Stimulated activated CD4-positive, alpha-beta T cell treated with anti-CD3 and anti-CD28 coated beads, Interleukin-4, amount 100 ng/mL, for 4 hours (primary cell): Measurements from ENCODE around the gene AGPAT3.
A peak's percentile ranks its signal among the peaks of the same experiment; 100 is the strongest.

Experiments used
- DNase-seq, 2 experiments: peaks; one replicate each; pipeline ENCODE4 v3.0.0-alpha.2; 2020

AGPAT3 gene

DNA sequence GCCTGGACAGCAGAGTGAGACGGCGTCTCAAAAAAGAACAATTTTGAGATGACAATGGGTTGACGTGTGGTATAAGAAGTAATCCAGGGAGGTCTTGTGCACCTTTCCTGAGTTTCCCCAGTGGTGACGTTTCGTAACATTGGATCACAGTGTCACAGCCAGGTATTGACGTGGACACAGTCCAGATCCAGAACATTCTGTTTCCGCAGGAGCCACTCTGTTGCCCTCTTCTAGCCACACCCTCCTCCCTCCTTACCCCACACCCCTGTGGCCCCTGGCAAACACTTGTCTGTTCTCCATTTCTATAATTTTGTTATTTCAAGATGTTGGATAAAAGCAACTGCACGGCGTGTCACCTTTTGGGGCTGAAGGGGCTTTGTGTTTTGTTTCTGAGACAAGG is 140.6 kb downstream of the AGPAT3 start:
- DNase-seq = no peak

DNA sequence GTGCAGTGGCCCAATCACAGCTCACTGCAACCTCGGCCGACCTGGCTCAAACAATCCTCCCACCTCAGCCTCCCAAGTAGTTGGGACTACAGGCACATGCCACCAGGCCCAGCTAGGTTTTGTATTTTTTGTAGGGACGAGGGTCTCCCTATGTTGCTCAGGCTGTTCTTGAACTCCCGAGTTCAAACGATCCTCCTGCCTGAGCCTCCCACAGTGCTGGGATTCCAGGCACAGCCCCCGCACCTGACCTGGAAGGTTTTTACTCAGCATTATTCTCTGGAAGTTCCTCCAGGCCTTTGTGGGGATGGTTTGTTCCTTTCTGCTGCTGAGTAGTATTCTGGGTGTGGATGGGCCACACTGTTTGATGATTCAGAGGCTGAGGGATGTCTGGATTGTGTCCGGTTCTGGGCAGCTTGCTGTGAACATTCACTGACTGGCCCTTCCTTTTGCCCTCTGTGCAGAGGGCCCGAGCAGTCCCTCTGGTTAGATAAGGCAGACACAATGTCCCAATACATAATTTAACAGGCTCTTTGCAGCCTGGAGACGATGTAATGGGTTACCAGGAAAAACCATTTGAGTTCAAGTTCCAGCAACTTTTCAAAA is 141.1 kb downstream of the AGPAT3 start:
- DNase-seq = no peak

DNA sequence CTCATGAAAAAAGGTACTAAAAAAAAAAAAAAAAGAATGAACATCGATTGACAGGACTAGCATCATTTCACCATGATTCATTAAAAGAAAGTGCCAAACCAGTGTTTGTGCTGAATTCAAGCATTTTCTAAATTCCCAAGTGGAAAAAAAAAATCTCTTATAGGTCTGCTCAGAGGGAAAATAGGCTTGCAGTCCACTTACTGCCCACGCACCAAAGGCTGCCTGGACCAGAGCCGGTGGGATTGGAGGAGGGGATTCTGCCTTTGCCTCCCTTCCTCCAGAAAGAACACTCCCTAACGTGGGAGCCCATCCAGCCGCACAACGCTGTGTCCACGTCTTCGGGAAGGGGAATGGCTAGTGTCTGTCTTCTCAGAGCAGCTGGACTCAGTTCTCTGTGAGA is 141.6 kb downstream of the AGPAT3 start:
- DNase-seq = no peak

DNA sequence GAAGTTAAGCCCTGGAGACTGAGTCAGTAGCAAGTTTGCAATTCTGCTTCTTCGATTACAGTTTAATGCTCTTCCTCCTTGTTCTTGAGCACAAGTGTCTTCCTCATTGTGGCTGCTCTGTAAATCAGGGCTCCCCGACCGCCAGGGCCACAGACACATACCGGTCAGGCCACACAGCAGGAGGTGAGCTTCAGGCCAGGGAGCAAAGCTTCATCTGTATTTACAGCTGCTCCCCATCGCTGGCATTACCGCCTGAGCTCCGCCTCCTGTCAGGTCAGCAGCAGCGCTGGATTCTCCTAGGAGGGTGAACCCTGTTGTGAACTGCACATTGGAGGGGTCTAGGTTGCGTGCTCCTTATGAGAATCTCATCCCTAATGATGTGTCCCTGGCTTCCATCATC is 145.4 kb downstream of the AGPAT3 start:
- DNase-seq = no peak

DNA sequence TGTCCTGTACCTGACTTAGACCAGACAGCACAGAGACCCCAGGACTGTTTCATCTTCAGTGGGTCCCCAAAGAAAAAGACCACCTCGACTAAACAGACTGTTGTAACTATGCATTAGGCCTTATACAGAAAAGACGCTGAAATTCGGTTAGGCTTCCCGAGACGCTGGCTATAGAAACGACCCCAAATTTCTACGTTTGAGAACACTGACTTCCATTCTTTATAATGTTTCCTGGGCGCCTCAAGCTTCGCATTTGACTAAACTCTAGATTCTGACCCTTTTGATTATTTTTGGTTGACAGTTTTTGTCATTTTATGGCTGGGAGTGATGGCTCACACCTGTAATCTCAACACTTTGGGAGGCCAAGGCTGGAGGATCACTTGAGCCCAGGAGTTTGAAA is 146.1 kb downstream of the AGPAT3 start:
- DNase-seq = no peak

GRCh38 chr21:44011579-44012473 is 146.8 kb downstream of the AGPAT3 start, which contains the start of gene TRAPPC10:
TSS of gene TRAPPC10 (plus strand) at chr21:44012309. CDS start at chr21:44012494, 185 bp downstream.
- peak; percentile 65 to 80 for DNase-seq

GRCh38 chr21:44012474-44013379 is 147.7 kb downstream of the AGPAT3 start:
- DNase-seq = peak; percentile 80 to 82

DNA sequence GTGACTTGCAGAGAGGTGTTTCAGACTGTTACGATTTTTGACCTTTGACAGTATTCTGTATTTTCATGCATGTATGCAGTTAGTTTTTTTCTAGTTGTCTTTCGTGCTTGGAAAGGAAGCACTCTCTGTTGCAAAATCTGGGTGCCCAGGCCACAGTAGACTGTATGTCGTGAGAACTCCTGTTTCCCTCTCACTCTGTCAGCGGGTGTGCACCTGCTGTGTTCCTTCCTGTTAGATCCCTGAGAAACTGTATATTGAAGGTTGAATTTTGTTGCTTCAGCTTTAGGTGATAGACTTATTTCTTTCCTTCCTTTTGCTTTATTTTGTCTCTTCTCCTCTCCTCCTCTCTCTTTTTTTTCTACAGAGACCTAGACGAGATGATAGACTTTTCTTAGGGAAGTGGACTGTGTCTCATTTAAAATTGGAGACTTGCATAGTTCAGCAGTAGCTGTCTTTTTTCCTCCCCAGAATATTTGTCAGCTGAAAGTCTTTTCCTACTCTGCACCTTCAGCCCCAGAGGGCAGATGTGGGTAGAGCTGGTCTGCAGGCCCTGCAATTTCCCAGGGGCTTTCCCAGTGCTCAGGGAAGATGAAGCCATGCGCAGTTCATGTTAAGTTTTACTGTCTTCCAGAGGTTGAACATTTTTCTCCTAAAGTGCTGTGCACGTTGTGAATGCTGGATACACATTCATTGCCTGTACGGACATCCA is 148.5 kb downstream of the AGPAT3 start:
- DNase-seq = peak; percentile 16 to 32

- no peak for DNase-seq
These were observed 152.6 kb downstream of the AGPAT3 start for GRCh38 chr21:44017601-44018000.

- DNase-seq = no peak
These were observed 153.1 kb downstream of the AGPAT3 start for GRCh38 chr21:44018127-44018526.

GRCh38 chr21:44018813-44019567 is 154.0 kb downstream of the AGPAT3 start:
- no peak for DNase-seq

DNA sequence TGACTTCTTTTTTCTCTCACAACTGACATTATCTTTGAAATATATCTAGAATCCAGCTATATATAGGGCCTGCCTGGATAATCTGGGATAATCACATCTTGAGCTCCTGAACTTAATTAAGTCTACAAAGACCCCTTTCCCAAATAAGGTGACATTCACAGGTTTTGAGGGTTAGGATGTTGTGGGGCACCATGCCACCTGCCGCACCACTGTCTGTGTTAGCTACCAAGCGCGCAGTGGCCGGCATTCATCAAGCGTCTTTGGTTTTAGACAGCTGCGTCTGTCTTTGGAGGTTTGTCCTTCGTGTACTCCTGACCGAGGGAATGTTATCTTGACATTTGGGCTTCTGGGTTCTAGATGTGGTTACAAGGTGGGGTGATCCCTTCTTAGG is 154.5 kb downstream of the AGPAT3 start:
- no peak for DNase-seq

GRCh38 chr21:44020551-44020950 is 155.5 kb downstream of the AGPAT3 start:
- DNase-seq = no peak

DNA sequence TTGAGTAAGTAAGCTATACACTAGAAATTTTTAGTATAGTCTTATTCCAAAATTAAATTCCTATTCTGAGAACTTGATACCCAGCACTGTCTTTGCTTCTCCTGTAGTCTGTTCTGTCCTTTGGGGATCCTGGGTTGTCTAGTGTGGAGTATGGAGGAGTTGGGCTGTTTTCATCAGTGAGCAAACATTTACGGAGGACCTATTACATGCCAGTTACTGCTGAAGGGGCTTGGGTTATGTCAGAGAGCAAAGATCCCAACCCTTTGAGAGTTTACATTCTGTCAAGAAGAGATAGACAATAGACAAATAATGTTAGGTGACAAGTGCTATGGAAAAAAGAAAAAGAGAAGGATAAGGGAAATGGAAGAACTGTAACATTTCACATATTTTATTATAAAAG is 156.0 kb downstream of the AGPAT3 start:
- no peak for DNase-seq

DNA sequence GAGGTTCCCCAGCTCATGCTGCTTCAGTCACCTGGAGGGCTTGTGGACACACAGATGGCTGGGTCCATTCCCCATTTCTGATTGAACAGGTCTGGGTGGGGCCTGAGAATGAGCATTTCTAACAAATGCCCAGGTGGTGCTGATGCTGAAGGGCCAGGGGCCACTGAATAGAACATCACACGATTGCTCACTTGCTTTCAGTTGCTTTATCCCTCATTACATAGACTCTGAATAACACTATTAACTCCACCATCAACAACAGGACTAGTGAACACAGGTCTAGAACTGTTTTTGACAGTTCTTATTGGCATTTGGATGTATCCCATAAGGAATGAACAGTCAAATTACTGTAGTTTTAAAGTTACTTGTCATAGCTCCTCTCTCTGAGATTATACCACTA is 159.2 kb downstream of the AGPAT3 start:
- no peak for DNase-seq

- no peak for DNase-seq
These were observed 159.9 kb downstream of the AGPAT3 start for GRCh38 chr21:44024887-44025353.

GRCh38 chr21:44027607-44028286 is 162.7 kb downstream of the AGPAT3 start:
- DNase-seq = no peak

DNA sequence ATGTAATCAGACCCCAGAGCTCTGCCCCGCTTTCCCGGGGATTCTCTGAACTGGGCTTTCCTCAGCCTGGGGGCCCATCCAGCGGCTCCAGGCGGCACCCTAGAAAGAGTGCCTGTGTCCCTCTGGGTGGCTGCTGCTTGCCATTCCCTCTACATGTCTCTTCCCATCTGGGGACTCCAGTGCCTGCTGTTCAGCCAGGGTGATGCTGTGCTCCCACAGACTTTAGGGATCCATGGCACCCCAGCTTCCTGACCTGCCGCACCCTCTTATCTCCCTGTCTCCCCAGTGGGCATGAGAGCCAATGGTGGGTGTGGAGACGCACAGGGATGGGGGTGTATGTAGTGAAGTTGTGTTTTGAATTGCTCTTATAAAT is 163.2 kb downstream of the AGPAT3 start:
- no peak for DNase-seq

DNA sequence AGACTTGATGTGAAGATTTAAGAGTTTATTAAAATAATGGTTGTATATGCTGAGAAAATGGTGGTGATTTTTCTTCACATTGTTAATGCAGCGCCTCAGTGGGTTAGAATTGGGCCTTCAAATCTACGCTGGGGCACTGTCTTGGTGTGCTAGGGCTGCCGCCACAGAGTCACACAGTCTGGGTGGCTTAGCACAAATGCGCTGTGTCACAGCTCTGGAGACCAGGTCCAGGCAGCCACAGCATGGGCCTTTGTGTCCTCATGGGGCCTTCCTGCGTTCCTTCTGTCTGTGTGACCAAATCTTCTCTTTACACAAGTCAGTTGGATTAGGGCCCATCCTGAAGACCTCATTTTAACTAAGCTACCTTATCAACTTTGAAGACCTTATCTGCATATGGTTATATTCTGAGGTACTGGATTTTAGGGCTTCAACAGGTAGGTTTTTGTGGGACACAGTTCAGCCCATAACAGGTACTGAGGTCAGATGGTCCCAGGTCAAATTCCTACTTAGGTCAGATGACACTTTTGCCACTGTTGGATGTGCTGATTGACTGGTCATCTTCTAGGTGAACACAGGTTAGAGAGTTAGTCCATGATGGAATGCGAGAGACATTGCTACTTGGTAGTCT is 164.6 kb downstream of the AGPAT3 start:
- DNase-seq = no peak

DNA sequence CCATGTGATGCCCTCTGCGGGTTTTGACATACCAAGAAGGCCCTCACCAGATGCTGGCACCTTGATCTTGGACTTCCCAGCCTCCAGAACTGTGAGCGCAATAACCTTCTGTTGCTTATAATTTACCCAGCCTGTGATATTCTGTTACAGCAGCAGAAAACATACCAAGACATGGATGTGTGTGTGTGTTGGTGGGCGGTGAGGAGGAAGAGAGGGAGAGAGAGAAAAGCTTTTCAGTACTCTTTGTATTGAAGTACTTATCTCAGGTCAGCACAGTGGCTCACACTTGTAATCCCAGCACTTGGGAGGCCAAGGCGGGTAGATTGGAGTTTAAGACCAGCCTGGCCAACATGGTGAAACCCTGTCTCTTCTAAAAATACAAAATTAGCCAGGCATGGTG is 170.2 kb downstream of the AGPAT3 start:
- no peak for DNase-seq
